Measurements from ENCODE around the gene CSGALNACT2.

The CSGALNACT2 gene

GRCh38 chr10:43194266-43194665 lies 56.0 kb downstream of the CSGALNACT2 start:
- no peak overlapping the region for H3K4me3 ChIP-seq (ENCODE audit: low read length)
- DNase-seq (ENCODE audit: low read depth), result no peak
- TF ChIP-seq CTCF (conservative IDR thresholded peaks at IDR 0.05; ENCODE audit: low read depth, low read length), result no peak

DNA sequence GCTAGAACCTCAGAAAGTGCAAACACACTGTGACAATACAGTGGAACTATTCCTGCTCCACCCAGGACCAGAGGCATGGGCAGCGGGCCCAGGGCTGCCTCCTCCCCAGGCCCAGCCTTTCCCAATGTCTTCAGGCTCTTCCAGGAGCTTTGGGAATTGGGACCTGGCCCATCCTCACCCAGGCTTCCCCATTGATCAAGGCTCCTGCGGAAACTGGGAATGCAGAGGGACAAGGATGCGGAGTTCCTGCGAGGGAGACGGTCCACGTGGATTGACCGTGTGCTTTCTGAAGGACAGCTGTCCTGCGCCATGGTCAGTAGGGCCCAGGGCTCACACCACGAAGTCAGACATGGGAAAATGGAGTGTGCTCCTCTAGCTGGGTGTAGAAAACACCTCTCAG lies 56.6 kb downstream of the CSGALNACT2 start:
- TF ChIP-seq CTCF (conservative IDR thresholded peaks at IDR 0.05; ENCODE audit: low read depth, low read length), result no peak
- no peak overlapping the region for H3K4me3 ChIP-seq (ENCODE audit: low read length)
- DNase-seq (ENCODE audit: low read depth), result no peak

- no peak for DNase-seq (ENCODE audit: low read depth)
- TF ChIP-seq CTCF (conservative IDR thresholded peaks at IDR 0.05; ENCODE audit: low read depth, low read length), result no peak
- no peak overlapping the region for H3K4me3 ChIP-seq (ENCODE audit: low read length)
These were observed 57.3 kb downstream of the CSGALNACT2 start for GRCh38 chr10:43195557-43195956.

DNA sequence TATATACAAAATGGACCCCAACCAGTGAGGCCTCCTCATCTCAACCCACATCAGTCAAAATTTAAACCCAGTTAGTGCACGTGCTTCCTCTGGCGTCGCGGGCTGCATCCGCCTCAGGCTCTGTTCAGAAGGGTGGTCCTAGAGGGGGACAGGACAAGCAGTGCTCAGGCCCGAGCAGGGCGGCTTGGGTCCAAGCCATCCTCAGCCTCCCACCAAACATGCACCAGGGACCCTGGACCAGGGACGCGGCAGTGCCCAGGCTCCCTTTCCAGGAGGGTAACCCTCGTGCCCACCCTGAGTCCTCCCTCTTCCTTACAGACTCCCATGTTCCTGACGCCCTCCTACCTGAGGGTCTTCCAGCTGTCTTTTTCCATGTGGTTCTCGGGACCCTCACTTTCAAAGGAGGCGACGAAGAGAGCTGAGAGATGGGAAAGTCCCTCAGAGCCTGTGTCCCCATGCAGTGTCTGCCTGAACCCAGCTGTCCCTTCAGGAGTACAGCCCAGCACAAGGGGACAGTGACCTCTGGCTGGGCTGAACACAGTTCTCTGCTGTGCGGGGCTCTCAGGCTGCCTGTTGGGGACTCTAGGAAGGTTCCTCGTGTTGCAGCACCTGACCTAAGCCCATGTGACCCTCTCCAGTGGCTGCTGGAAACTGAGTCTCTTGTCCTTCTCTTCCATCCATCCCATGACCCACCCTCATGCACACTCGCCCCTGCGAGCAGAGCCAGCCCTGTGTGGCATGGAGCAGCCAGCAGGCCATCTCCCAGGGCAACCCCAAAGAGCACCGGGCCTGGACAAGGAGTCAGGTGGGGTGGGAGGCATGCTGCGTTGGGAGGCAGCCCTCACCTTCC lies 58.1 kb downstream of the CSGALNACT2 start:
- no peak for DNase-seq (ENCODE audit: low read depth)
- H3K4me3 ChIP-seq (ENCODE audit: low read length), result no peak overlapping the region
- TF ChIP-seq CTCF (conservative IDR thresholded peaks at IDR 0.05; ENCODE audit: low read depth, low read length), result no peak

DNA sequence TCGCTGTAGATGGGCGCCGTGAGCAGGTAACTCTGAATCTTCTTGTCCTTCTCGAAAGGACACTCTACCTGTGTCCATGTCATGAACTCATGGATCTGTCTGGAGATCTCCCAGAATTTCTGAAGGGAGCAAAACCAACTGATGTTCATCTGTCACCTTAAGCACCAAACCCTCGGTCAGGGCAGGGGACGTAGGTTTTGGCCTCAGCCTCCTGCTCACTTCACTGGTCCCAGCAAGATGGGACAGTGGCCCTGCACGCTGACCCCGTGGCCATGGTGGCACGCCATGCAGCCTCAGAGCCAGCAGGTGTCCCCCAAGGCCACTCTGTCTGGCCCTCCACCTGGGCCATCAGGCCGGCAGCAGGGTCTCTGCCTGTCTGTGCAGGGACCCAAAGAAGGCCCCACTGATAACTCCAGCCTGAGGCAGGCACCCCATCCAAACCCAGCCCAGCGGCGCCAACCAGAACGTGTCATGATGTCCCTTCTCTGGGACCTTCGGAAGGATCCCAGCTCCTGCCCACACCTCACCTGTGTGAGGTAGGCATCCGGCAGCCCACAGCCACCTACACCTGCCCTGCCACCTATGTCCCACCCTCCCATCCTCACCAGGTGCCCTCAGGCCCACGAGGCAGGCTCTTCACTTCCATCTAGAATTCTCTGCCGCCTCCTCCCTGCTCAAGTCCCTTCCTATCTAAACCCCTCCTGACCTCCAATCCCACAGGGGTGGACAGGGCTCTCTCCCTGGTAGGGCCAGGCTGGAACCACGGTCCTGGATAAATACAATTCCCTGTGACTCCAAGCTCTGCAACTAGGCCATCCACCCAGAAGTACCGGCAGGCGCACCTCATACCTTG lies 59.0 kb downstream of the CSGALNACT2 start:
- no peak for DNase-seq (ENCODE audit: low read depth)
- H3K4me3 ChIP-seq (ENCODE audit: low read length), result no peak overlapping the region
- no peak for TF ChIP-seq CTCF (conservative IDR thresholded peaks at IDR 0.05; ENCODE audit: low read depth, low read length)

- H3K4me3 ChIP-seq (ENCODE audit: low read length), result no peak overlapping the region
- no peak for DNase-seq (ENCODE audit: low read depth)
These were observed 59.8 kb downstream of the CSGALNACT2 start for GRCh38 chr10:43197834-43198681.

More at GRCh38 chr10:43197834-43198681, 59.8 kb downstream of the CSGALNACT2 start:
- peak; percentile 59 for TF ChIP-seq CTCF (conservative IDR thresholded peaks at IDR 0.05; ENCODE audit: low read depth, low read length)

All from retinal pigment epithelial cell (primary cell).